HG03558 (cell line): ENCODE data around the gene SAMD4A.
A peak's percentile ranks its signal among the peaks of the same experiment; 100 is the strongest.

ENCODE experiments used
- ATAC-seq: cut with Tn5 transposase; IDR thresholded peaks from one replicate; pipeline ENCODE4 v1.9.1; 2021; ENCODE audit warnings: moderate number of reproducible peaks; ENCODE audit not compliant: unreplicated experiment; ENCODE audit errors: extremely low read depth

Gene SAMD4A

DNA sequence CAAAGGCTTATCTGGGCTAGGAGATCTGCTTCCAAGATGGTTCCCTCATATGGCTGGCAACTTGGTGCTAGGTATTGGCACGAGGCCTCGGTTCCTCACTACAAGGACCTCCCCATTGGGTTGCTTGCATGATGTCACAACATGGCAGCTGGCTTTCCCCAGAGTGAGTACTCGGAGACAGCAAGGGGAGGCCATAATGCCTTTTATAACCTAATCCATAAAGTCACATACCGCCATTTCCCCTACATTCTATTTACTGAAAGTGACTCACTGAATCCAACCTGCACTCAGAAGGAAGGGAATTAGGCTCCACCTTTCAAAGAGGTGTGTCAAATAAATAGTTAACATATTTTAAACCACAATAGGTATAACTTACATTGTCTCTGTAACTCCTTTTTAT, 130.9 kb downstream of the SAMD4A start:
- no peak for ATAC-seq

- ATAC-seq: no peak
These were observed 131.6 kb downstream of the SAMD4A start for GRCh38 chr14:54698501-54698900.

DNA sequence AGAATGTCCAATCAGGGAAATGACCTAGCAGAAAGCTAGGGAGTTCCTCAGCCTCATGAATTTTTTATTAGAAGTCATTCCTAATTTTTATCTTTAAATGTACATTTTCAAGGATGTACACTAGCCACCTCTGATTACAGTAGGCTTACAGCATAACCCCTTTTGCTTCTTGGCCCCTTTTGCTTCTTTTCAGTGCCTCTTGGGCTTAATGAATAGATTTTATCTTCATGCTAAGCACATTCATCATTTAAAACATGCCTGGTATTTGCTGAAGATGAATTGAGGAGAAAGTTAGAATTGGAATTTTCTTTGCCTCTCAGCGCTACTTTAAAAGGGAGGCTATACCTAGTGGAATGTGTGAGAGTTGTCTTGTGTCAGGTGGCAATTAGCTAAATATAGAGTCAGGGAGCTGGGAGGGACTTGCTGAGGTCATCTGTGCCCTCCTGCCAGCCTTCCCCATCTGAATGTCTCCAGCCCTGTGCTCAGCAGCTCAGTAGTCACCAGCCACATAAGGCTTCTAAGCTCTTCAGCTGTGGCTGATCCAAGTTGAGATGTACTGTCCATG, 132.1 kb downstream of the SAMD4A start:
- no peak for ATAC-seq

- no peak for ATAC-seq
These were observed 132.8 kb downstream of the SAMD4A start for GRCh38 chr14:54699735-54700134.

DNA sequence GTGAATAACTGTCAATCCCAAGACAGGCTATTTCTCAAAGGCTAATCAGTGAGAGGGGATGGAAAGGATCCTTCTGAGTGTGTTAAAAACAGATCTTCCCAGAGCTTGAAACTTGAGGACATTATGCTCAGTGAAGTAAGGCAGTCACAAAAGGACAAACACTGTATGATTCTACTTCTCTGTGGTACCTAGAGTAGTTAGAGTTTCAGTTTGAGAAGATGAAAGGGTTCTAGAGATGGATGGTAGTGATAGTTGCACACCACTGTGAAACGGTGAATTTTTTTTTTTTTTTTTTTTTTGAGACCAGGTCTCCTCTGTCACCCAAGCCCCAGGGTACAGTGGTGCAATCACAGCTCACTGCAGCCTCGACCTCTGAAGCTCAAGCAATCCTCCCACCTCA, 133.8 kb downstream of the SAMD4A start:
- ATAC-seq: no peak

GRCh38 chr14:54702014-54702491, 135.1 kb downstream of the SAMD4A start:
- no peak for ATAC-seq

GRCh38 chr14:54702492-54702891, 135.6 kb downstream of the SAMD4A start:
- ATAC-seq: no peak

DNA sequence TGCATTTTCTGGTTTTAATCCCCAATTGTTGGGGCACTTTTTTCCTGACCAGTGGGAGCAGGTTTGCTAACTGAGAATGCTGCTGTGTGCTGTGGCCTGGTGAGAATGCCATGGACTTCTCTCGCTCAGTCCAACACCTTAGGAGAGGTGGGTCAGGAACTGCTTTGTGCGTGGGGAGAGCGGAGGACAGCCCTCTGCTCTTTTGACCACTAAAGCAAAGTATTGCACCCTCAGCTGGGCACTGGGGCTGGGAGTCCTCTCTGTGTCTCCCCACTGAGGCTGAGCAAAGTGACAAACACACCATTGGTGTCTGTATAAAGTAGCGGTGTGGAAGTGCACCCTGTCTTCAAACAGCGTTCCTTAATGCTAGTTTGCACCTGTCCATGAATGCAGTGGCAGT, 136.2 kb downstream of the SAMD4A start:
- no peak for ATAC-seq

GRCh38 chr14:54703724-54704123, 136.8 kb downstream of the SAMD4A start:
- ATAC-seq: no peak

- no peak for ATAC-seq
These were observed 137.8 kb downstream of the SAMD4A start for GRCh38 chr14:54704768-54705167.

GRCh38 chr14:54706769-54707168, 139.8 kb downstream of the SAMD4A start:
- no peak for ATAC-seq

DNA sequence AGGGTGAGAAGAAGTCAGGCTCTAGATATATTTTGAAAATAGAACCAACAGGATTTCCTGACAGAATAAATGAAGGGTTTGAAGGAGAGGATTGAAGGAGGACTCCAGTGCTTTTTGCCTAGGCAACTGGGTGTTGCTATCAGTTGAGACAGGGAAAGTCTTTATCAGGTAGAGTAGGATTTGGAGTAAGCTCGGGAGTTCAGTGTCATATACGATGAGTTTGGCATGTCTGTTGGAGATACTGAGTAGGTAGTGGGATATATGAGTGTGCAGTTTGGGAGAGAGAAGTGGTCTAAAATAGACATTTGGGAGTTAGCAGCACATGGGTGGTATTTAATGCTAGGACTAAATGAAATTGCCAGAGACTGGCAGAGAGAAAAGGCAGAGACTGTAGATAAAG, 141.2 kb downstream of the SAMD4A start:
- ATAC-seq: no peak

DNA sequence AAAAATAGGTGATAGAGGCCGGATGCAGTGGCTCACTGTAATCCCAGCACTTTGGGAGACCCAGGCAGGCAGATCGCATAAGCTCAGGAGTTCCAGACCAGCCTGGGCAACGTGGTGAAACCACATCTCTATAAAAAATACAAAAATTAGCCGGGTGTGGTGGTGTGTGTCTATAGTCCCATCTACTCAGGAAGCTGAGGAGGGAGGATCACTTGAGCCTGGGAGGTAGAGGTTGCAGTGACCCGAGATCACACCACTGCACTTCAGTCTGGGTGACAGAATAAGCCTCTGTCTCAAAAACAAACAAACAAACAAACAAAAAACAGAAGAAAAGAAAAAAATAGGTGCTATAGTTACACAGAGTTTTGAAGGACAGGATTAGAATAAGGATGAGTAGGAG, 142.1 kb downstream of the SAMD4A start:
- ATAC-seq: no peak

DNA sequence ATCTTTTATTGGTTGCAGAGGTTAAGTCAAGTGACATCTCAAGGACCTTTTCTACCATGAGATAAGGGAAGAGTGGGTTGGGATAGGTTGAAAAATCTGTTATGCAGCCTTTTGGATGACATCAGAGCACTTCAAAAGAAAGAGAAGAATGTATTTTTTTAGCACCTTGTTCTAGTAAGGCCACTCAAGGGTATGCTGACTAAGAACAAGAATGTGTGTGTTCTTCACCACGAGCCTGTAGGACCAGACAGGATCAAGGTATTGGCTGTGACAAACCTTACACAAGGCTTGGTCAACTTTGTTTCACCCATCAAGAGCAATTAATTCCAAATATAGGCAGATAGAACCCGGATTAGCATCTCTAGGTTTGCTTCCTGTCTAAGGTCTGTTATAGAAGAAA, 142.5 kb downstream of the SAMD4A start:
- ATAC-seq: peak; percentile 69

DNA sequence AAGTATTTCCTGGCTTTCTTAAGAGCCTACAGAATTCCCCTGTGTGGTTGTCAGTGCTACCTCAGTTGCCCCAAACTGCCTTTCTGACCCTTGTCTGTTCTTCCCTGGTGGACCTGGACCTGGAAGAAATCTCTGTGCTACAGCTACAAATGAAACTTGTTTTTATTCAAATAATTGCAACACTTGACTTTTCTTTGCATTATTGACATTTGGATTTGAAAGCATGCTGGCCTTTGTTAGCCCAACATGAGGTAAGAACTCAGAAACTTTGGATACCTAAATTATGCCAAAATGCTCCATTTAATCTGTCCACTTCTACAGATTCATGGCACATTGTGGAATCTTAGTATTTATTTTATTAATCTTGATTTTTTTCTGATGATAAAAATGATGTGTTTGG, 142.9 kb downstream of the SAMD4A start:
- no peak for ATAC-seq

DNA sequence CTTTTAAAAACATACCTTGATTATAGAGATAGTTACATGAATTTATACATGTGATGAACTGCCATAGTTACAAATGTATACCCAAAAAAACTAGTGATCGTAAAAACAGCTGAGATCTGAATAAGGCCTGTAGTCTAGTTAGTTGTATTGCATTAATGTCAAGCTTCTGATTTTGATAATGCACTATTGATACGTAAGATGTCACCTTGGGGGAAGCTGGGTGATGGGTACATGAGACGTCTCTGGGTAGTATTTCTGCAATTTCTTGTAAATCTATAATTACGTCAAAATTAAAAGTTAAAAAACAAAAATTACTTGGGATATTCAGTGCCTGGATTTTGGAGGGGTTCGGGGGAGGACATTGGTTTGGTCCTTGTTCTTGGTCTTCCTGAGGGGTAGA, 144.4 kb downstream of the SAMD4A start:
- ATAC-seq: no peak

DNA sequence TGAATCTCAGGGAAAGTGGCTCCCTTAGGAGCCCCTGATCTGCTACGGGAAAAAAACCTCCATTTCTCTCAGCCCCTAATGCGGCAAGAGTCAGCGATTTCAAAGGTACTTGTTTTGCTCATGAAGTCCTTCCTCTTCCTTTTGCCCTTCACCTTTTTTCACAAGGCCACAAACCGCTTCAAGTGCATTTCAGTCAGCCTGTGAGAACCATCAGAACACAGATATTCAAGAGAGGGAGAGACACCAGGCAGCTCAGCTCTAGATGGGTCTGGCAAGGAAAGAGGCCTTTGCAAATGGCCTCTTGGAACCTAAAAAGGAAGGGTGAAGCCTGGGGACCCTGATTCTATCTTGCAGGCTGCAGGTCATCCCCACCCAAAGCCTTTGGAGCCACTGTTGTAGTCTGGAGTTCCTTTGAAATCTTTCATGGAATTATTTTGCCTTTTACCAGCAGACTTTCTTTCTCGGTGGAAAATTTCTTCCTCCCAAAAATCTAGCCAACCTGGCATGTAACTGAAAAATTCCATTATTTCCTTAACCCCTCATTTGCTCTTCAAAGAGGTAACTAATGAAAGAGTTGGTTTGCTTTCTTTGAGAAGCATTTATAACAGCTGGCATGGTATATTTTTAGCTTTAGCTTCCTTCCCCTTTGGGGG, 145.0 kb downstream of the SAMD4A start:
- ATAC-seq: no peak

GRCh38 chr14:54712465-54713200, 145.7 kb downstream of the SAMD4A start:
- ATAC-seq: no peak

GRCh38 chr14:54713379-54713778, 146.5 kb downstream of the SAMD4A start:
- ATAC-seq: no peak

GRCh38 chr14:54715239-54715638, 148.3 kb downstream of the SAMD4A start:
- no peak for ATAC-seq

GRCh38 chr14:54715811-54716210, 148.9 kb downstream of the SAMD4A start:
- ATAC-seq: no peak

DNA sequence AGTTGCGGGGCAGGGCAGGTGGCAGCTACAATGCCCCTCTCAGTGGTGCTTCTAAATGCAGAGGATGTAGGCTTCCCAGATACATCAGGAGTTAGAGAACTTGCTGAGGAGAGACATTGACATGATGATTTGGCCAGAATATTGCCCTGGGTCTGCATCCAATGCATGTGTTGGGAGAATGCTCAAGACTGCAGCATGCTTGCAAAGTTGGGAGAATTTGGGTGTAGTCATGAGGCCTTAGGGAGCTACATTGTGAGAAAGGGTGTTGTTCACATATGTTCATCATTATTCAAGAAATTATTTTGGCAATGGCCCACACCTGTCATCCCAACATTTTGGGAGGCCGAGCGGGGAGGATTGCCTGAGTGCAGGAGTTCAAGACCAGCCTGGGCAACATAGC, 149.9 kb downstream of the SAMD4A start:
- no peak for ATAC-seq
